GM18870 (cell line): ENCODE data around the gene ASIP.
"Not testable (repeated sequence)": the region's sequence is repeated elsewhere in the genome, so short reads cannot be mapped to it uniquely, and the experiment has no call there.

ENCODE experiments used
- ATAC-seq: cut with Tn5 transposase; IDR thresholded peaks from one replicate; pipeline ENCODE4 v1.9.1; 2021; ENCODE audit warnings: moderate library complexity; ENCODE audit not compliant: unreplicated experiment

Gene ASIP, protein sequence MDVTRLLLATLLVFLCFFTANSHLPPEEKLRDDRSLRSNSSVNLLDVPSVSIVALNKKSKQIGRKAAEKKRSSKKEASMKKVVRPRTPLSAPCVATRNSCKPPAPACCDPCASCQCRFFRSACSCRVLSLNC

DNA sequence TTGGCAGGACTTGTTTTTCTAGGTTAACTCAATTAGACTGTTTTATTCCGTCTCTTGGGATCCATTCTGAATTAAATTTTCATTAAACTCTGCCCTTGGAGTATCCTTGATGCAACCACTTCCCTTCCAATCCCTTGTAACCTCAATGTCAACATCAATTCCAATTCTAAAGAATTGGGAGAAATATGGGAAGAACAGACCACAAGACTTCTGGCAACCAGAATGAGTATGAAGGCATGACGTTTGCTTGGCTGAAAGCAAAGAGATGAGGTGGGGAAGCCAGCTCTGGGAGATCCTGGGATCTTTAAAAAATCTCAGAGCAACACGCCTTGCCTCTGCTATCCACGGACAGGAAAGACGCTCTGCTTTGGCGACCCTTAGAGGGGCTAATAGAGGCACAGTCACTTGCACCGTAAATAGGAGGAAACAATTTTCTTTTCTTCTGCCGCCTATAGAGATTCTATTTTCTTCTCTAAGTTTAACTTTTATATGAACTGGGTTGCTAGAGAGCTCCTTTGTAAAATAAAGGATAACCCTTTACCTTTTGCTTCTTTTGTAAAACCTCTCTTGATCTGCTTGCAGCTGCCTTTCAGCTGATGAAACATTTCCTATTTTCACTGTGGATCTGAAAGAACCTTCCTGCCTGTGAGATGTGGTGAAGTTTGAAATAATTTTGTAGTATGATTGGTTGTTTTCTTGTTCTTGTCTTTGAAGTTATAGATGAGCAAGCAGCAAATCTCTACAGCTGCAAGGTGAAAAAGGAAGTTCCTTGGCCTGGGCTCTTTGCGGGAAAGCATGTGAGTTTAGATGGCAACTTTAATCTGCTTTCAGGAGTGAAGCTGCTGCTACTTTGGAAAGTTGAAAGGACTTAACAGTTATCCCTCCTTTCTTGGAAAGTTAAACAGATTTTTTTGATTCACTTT, at the start of gene ASIP:
TSS of gene ASIP (plus strand) at position 731 of the 923 bp plus-strand sequence. CDS start 18,952 bp downstream, outside the sequence.
- ATAC-seq, result no peak

DNA sequence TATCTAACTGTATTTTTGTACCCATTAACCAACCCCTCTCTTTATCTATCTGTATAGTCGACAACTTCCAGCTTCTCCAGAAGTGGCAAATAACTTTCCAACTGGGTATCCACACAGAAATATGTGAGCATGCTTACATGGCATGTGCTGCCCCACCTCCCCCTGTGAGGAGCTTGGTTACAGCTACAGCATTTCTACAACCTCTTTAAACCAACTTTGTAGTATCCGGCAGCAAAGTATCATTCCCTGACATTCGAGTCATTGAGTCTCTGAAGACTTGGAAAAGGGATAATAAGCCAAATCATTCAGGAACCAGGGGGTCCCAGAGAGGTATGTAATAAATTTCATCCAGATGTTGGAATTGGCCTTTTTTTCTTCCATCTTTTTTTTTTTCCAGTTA, 48.2 kb upstream of the ASIP start:
- no peak for ATAC-seq

DNA sequence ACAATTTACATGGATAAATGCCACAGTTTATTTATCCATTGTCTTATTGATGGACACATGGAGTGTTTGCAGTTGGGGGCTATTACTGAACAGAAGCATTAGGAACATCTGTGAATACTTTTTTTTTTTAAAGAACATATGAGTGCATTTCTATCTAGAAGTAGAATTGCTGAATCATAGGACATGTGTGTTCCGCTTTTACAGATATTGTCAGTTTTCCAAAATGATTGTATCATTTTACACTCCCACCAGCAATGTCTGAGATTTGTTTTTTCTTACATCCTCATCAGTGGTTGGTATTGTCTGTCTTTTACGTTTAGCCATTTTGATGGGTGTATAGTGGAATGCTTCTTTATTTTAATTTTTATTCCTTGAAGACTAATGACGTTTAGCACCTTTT, 42.0 kb upstream of the ASIP start:
- ATAC-seq, result no peak

DNA sequence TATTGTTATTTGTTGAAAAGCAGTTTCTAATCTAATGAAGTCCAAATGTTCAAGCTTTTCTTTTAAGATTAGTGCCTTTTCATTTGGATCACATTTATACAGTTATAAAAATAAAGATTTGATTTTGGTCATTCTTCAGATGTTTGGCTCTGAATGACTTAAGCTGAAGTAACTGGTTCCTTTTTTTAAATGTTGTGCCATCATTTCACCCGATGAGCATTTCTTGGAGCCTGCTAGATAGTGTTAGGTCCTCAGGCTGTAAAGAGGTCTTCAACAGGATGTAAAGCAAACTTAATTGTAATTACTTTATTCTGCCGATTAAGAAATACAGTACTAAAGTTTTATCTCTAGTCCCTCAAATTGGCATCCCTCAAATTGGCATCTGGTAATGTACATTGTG, 41.2 kb upstream of the ASIP start:
- no peak for ATAC-seq

DNA sequence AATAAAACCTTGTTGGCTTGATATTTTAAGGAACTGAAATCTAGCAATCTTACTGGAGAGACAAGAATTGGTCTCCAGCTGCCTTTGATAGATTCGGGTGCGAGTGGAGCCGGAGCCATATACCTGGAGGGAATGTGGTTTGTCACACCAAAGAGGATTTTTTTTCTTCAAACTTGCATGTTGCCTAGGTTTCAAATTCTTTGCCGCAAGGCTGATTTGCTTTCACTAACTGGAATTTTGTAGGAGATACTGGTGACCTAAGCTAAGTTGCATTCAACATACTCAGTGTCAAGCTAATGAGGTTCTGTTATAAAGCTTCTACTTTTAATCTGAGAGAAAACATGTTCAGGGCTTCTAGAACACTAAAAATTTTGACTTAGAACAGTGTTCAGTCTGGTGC, 39.7 kb upstream of the ASIP start:
- no peak for ATAC-seq

DNA sequence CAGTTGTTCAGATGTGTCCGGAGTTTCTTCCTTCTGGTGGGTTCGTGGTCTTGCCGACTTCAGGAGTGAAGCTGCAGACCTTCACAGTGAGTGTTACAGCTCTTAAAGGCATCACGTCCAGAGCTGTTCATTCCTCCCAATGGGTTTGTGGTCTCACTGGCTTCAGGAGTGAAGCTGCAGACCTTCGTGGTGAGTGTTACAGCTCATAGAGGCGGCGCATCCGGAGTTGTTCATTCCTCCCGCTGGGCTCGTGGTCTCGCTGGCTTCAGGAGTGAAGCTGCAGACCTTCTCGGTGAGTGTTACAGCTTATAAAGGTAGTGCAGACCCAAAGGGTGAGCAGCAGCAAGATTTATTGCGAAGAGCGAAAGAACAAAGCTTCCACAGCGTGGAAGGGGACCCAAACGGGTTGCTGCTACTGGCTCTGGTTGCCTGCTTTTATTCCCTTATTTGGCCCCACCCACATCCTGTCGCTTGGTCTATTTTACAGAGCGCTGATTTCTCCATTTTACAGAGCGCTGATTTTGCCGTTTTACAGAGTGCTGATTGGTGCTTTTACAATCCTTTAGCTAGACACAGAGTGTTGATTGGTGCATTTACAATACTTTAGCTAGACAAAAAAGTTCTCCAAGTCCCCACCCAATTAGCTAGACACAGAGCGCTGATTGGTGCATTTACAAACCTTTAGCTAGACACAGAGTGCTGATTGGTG, 35.9 kb upstream of the ASIP start:
- ATAC-seq, result not testable (repeated sequence)

DNA sequence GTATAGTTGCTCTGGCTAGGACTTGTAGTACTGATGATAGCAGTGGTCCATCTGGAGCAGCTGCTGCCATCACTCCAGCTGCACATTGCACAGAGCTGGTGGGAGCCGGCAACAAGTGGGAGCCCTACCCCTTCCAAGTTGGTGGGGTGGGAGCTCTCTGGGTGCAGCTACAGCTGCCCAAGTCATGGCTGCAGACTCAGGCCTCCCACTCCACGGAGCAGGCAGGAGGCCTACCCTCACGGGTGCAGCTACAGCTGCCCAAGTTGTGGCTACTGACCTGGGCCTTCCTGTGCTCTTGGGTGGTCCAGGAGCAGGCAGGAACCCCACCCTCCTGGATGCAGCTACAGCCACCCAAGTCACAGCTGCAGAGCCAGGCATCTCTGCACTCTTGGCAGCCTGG, 32.1 kb upstream of the ASIP start:
- no peak for ATAC-seq

DNA sequence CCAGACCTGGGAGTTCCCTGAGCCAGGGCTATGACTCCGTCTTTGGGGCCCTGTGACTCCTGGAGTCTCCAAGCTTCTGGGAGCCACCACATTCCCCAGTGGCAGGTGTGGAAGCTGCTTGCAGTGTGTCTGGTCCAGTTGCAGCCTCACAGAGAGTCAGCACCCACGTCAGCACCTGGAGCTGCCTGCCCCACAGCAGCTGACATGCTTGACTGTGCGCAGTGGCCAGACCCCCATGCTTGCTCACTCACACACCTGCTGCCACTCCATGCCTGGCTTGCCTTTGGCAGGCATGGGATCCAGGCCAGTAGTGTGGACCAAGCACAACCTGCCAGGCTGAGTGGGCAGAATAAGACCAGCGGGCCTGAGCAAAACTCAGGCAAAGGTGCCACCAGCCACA, 31.0 kb upstream of the ASIP start:
- no peak for ATAC-seq

DNA sequence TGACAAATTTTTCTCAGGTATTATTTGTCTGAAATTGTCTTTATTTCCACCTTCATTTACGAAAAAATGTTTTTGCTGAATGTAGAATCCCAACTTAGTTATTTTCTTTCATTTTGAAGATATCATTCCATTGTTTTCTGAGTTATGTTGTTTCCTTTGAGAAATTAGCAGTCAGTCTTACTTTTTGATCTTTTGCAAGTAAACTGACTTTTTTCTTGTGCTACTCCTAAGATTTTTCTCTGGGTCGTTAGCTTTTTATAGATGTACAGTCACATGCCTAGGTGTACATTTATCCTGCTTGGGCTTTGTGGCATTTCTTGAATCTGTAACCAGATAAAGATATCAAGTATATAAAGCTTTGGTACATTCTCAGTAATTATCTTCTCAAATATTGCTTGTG, 29.6 kb upstream of the ASIP start:
- ATAC-seq, result no peak

DNA sequence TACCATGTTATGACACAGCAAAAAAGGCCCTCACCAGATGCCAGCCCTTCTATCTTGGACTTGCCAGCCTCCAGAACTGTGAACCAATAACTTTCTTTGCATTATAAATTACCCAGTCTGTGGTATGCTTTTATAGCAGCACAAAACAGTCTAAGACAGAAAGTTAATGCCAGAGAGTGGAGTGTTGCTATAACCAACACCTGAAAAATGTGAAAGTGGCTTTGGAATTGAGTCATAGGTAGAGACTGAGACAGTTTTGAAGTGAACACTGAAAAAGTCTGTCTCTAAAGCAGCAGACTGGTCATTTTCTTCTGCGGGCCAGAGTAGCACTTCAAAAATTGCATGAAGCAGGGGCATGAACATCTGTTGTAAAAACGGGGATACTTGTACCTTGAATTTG, 28.0 kb upstream of the ASIP start:
- ATAC-seq, result no peak

DNA sequence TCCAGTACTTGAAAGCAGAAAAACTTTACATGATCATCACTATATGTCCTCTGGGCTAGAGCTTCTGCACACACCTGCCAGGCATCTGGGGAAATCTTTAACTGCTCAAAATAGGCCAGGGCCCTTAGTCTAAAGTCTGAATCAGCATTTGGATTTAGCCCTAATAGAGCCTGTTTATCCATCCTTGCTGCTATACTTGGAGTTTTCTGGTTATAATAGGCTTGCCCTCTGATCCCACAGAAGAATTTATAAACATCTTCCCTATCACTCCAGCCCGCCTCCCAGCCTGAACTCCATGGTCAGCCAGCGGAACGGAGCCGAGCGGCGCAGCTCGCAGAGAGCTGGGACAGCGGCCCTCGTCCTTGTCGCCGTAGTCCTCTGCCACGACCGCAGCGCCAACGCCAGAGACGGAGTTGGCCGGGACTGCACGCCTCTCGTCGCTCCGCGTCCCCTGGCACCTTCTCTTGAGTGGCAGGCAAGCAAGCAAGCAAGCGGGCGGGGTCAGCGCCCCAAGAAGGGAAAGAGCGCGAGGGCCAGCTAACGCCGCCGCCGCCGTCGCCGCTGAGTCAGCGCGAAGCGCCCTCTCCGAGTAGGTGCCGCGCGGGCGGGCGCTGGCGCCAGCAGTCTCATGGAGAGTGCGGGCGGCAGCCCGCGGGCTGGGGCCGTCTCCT, 25.4 kb upstream of the ASIP start:
- ATAC-seq, result no peak

DNA sequence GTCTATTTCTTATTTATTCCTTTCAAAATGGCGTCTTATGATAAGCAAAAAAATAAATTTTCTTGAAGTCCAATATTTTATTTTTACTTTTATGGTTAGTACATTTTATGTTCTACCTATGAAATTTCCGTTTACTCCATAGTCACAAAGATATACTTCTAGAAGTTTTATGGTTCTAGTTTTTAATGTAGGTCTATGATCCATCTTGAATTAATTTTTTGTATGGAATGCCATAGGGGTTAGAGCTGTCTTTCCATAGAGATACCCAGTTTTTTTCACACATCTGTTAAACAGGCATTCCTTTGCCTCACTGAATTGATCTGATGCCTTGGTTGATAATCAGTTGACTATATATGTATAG, 24.9 kb upstream of the ASIP start:
- no peak for ATAC-seq

DNA sequence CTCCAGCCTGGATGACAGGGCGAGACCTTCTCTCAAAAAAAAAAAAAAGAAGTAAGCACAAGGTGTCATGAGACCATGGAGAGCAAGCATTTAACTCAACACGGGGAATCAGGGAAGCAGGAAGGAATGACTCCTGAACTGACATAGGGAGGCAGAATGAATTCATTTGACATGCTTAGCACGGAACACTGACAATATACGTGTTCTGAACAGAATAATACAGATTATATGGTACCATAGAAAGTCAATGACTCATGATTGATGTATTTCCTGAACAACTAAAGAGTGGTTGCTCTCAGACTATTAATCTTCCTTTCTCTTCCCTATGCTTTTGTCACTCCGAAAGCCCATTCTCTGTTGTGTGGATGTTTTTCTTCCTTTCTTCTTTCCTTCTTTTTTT, 20.7 kb upstream of the ASIP start:
- no peak for ATAC-seq

DNA sequence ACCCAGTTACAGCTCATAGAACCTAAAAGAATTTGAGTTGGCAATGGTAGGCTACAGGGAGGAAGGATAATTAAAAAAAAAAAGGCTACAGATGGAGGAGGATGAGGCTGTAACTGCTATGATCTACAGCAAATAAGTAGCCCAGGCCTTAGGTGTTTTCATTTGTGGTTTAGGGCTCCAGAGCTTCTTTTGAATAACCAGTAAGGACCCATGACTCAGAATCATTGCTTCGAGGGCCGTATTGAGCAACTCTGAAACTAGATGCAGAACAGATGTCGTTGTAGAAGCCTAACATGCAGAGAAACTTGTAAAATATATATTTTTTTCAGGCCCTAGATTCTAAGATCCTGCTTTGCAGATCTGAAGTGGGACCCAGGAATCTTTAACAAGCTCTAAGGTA, 19.0 kb upstream of the ASIP start:
- no peak for ATAC-seq

DNA sequence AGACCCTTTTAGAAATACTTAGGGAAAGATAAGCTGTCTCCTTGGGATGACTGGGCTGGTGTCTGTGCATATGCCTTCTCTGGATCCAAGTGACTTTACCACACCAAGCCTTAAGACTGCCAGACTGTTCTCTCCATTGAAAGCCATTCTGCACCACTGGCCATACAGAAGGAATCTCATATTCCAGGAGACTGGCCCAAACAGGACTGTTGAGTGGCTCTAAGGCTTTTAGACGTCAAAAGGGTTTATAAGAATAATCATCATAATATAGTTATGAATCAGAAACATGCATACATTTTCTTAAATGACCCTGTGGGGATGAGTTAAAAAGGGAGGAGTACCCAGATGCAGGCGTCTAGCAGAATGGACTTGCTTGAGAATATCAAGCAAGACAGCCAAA, 17.0 kb upstream of the ASIP start:
- not testable (repeated sequence) for ATAC-seq

DNA sequence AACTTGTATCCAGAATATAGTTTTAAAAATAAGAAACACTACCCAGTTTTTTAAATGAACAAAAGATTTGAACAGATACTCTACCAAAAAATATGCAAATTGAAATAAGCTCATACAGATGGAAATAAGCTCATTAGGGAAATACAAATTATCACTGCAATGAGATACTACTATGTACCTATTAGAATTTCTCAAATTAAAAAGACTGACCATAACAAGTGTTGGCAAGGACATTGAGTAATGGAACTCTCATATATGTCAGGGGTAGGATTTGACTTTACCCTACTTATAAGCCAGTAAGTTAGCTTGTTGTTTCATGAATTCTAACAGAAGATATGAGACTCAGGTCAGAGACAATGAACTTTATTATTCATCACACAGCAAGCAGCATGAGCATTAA, 9.6 kb upstream of the ASIP start:
- no peak for ATAC-seq

DNA sequence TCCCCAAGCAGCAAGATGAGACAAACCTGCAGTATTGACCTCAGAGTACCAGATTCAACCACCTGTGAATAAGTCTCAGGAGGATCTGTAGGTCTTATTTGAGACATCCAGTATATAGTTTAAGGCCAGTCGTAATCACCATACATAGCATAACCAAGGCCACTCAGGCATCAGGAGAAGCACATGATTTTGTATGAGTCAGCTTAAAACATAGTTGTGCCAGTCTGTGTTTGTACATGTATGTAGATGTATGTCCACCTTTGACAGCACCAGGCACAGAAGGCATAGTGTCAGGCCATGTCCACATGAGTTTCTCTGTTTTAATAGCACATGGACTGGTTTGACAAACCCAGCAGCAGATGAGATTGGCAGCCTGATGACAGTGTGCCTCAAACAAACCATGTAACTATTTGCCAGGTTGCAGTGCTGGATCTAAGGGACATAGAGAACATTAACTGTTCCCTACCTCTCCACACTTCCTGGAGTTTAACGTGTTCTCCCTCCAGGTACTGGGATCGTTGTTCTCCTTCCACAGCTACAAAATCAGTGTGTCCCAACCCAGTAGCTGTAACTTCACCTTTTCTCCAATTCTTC, 8.6 kb upstream of the ASIP start:
- no peak for ATAC-seq

DNA sequence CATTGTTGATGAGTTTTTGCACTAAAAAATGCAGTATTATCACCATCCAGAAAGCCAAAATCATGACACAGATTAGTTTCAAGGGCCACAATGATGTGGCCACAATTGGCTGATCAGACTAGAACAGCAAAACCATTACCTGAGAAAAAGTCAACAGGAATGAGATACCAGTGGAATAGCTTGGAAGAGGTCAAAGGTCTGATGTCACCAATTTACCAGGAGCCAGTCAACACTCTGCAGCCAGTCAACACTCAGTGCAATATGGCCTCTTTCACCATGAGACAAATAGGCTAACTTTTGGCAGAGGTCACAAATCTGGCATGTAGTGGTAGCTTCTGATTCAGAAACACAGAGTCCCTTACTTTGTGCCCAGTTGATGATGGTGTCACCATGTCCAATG, 7.5 kb upstream of the ASIP start:
- ATAC-seq, result no peak

DNA sequence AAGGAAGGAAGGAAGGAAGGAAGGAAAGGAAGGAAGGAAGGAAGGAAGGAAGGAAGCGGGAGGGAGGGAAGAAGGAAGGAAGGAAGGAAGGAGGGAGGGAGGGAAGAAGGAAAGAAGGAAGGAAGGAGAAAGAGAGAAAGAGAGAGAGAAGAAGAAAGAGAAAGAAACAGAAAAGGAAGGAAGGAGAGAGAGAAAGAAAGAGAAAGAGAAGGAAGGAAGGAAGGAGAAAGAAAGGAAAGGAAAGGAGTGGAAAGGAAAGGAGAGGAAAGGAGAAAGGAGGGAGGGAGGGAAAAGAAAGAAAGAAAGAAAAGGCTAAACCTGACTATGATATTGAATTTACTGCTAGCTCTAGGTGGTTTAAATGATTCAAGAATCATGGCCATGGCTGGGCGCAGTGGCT, 5.3 kb upstream of the ASIP start:
- no peak for ATAC-seq

DNA sequence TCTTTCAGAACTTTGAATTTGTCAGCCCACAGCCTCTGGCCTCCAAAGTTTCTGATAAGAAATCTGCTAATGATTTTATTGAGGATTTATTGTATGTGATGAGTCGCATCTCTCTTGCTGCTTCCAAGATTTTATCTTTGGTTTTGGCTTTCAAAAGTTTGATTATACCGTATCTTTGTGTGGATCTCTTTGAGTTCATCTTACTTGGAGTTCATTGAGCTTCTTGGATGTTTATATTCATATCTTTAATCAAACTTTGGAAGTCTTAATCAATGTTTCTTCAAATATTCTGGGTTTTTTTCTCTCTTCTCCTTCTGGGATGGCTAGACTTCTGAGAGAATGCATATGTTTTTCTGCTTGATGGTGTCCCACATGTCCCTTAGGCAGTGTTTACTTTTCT, 3.3 kb upstream of the ASIP start:
- no peak for ATAC-seq

DNA sequence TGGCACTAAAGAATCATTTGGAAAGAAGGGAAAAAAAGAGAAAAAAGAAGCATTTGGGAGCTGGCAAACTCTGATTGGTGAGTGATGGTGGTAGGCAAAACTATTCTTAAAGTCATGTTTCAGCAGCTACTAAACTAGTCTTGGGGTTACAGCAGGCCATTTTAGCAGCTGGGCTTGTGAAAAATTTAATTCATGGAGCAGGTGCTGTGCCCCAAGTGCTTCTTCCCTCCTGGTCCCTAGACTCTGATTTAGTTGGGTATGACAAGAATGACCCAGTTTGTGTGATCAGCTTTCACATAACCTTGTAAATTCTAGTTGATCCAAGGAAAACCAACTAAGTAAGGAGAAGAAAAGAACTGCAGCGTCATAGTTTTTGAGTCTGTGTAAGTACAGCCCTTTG, 1.1 kb upstream of the ASIP start:
- no peak for ATAC-seq
